GM19099 (cell line): ENCODE data around the gene ADH1B.

Source experiments
- POLR2A ChIP-seq: IDR thresholded peaks from 3 replicates; pipeline ENCODE4 v1.6.1; 2011; ENCODE audit warnings: low read depth; ENCODE audit not compliant: insufficient read length; ENCODE audit errors: extremely low read depth

ADH1B gene

GRCh38 chr4:99334880-99335279 is 13.7 kb upstream of the ADH1B start:
- no peak for TF ChIP-seq POLR2A

- no peak for TF ChIP-seq POLR2A
Observed at GRCh38 chr4:99330648-99331047, 9.4 kb upstream of the ADH1B start.

DNA sequence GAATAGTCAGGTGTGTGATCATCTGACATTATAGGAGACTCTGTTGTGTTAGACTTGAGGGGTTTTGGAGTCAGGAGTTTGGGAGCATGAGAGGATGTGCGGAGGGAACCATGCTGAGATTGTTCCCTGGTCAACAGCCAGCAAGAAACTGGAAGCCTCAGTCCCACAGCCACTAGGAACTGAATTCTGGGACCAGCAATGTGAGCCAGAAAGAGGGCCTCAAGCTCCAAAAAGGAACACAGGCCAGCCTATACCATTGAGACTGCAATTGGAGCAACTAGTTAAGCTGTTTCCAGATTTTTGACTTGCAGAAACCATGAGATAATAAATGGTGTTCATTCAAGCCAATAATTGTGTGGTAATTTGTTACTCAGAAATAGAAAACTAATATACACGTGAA is 8.7 kb upstream of the ADH1B start:
- no peak for TF ChIP-seq POLR2A

DNA sequence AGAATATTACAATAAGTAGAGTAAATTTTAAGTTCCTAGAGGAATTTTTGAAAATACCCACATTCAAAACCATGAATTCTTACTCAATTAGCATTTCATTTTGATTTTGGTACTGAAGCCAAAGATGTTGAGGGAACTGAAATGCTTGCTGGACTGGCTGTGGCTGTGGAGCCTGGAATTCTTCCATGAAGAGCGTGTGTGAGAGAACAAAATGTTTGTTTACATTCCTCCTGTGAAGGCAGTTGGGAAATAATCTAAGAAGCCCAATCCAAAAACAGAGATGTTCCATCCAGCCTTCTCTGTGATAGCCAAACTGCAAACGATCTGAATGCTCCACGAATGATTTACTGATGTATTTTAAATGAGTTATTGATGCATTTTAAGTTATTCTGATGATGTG is 3.8 kb upstream of the ADH1B start:
- TF ChIP-seq POLR2A = no peak

- no peak for TF ChIP-seq POLR2A
Observed at GRCh38 chr4:99324361-99324760, 3.2 kb upstream of the ADH1B start.

DNA sequence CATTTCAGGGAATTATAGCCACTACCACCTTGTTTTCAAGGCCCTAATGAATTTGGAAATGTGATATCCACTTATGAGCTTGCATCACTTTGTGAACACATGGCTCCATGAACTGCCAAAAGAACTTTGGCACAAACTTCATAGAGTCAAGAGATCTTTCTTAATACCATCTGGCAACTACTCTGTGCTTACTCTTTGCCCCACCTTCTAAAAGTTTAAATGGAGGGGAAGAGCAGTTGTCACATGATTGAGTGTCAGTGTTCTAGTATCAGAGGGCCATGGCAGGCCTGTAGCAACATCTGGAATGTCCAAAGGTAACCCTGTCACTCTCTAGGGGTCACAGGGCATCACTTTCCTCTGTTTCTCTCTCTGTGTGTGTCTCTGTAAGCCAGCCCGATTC is 2.6 kb upstream of the ADH1B start:
- no peak for TF ChIP-seq POLR2A

- no peak for TF ChIP-seq POLR2A
Observed at GRCh38 chr4:99317354-99317753, 3.8 kb downstream of the ADH1B start.

DNA sequence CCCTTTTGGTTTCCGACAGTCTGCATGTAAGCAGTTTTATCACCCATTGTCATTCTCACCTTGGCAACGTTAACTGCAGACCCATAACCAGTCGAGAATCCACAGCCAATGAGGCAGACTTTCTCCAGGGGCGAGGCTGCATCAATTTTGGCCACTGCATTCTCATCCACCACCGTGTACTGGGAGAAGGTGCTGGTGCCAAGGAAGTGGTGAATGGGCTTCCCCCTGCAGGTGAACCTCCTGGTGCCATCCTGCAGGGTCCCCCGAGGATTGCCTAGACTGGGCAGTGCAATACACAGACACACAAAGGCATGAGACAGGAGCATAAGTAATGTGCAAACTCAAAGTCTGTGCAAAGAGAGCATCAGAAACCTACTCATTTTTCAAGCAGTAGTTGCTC is 5.4 kb downstream of the ADH1B start:
- TF ChIP-seq POLR2A = no peak

DNA sequence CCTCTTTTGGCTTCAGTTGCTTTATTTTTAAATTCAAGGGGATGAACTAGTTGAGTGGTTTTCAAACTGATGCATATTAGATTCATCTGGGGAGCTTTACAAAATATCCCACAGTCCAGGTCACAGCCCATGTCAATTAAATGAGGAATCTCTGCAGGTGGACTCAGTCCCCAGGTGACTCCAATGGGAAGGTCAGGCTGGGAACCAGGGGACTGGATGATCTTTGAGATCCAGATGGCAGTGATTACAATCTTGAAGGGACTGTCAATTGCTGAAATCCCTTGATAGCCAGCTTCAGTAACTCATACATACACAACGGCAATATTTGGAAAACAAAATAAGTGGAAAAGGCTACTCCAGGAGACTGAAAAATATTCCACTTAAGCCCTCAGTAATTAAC is 7.0 kb downstream of the ADH1B start:
- TF ChIP-seq POLR2A = no peak

GRCh38 chr4:99310389-99310788 is 10.8 kb downstream of the ADH1B start:
- TF ChIP-seq POLR2A = no peak

- no peak for TF ChIP-seq POLR2A
Observed at GRCh38 chr4:99305638-99306400, 15.4 kb downstream of the ADH1B start.

DNA sequence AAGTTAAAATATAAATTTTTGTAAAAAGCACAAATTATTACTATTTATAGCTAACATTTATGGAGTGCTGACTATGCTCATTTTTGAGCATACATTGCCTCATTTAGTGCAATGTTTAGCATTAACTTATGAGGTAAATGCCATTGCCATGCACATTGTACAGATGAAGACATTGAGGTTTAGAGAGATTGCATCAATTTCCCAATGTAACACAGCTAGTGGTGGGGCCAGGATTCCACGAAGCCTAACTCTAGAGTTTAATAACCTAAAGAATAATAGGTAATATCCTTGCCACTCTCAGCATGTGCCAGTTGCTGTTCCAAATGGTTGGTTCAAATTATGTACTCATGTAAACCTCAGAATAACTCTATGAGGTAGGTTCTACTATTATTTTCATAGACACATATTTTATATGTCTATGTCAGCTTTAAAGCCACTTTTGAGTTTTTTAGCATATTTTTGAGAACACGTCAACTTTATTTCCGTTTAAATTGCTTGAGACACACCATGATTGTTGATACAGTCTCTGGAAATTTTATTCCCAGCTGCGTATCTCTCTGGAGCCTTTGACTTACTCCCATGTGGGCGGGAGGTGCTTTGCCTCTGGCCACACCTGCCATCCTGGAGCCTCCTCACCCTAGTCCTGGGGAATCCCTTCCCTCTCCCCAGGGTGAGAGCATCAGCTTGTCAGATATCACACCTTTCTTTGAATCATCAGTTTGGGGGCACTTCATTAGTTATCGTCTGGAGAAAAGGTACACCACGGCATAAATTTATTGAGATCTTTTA is 19.6 kb downstream of the ADH1B start:
- TF ChIP-seq POLR2A = no peak

GRCh38 chr4:99300934-99301333 is 20.3 kb downstream of the ADH1B start:
- no peak for TF ChIP-seq POLR2A

DNA sequence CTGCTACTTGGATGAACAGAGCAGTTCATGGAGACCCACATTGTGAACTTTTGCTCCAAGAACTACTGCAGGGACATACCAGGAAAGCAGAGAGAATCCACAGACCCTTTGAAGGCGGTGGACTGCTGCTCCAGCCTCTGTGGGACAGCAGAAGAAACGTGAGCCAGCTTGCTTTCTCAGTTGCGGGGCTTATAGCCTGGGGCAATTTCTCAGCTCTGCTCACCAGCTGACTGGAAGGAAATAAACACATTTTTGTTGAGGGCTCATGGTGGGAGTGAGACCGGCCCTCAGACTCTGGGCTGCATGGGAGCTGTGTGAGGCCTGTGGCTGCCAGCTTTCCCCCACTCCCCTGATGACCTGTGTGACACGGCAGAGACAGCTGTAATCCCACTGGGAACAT is 27.8 kb downstream of the ADH1B start:
- no peak for TF ChIP-seq POLR2A

- TF ChIP-seq POLR2A = no peak
Observed at GRCh38 chr4:99290848-99291786, 30.1 kb downstream of the ADH1B start, which contains the start of gene ADH1A. ADH1A (minus strand) TSS chr4:99290985; CDS start chr4:99290914, 71 bp downstream.
